OCI-LY7 (cell line): ENCODE data around the gene RAB10.

Source experiments
- CTCF ChIP-seq: fragments of 200-600 bp; sonication (generic); conservative IDR thresholded peaks from 2 replicates; pipeline ENCODE4 v1.5.1; 2014; ENCODE audit warnings: mild to moderate bottlenecking, antibody characterized with exemption, low read length, moderate library complexity, mixed read lengths
- EZH2phosphoT487 ChIP-seq: fragments of 200-600 bp; sonication (generic); IDR thresholded peaks from 2 replicates; pipeline ENCODE4 v1.6.1; 2018; ENCODE audit warnings: low read depth, borderline replicate concordance, mild to moderate bottlenecking, mixed run types, antibody characterized with exemption, low read length, moderate library complexity, mixed read lengths

DNA sequence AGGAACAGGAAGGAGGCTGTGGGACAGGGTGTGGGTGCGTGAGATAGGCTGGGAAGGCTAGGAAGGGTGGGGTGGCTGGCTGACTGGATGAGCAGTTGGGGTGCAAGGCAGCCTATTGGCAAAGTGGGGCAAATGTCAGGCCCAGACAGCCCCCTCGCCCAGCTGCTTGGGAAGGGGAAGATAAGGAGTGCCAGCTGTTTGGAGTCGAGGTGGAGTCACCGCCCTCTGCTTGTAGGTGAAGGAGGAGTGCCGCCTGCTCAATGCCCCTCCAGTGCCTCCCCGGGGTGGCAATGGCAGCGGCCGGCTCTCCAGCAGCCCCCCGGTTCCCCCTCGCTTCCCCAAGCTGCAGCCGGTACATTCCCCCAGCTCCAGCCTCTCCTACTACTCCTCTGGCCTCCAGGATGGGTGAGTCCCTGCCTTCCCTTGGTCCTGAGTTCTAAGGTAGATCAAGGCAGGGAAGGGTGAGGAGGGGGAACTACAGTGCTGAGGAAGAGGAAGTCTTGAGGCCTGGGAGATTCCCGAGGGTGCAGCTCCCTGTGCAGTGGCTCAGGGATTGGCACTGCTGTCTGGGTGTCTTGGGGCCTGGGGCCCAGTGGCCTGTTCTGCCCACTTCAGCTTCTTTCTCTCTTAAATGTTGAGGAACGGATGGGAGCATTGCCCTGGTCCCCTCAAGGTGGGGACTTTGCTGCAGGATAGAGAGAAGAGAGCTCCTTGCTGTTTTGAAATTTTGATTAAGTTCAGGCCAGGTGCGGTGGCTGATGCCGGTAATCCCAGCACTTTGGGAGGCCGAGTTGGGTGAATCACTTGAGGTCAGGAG is 152.3 kb downstream of the RAB10 start:
- TF ChIP-seq CTCF (no peak), EZH2phosphoT487 (no peak)
